GM18907 (cell line): ENCODE results near the gene LONRF3.

Experiments used
- ATAC-seq: cut with Tn5 transposase; IDR thresholded peaks from one replicate; pipeline ENCODE4 v1.9.1; 2021; ENCODE audit warnings: mild to moderate bottlenecking, moderate library complexity; ENCODE audit not compliant: unreplicated experiment

Gene LONRF3

DNA sequence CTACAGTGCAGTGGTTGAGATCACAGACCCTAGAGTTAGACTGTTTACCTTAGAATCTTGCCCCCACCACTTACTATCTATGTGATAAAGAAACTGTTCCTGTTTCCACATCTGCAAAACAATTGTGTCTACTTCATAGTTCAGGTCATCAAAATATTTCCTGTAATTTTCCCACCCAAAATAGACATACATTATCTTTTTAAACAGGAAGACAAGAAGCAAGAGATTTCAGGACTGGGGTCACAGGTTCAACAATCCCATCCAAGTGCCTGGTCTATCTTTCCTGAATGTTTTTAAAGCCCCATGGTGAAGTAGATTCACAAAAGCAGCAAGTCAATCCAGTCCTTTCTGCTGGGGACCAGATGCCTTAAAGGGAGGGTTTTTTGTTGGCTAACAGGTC, 56.6 kb downstream of the LONRF3 start:
- no peak for ATAC-seq

DNA sequence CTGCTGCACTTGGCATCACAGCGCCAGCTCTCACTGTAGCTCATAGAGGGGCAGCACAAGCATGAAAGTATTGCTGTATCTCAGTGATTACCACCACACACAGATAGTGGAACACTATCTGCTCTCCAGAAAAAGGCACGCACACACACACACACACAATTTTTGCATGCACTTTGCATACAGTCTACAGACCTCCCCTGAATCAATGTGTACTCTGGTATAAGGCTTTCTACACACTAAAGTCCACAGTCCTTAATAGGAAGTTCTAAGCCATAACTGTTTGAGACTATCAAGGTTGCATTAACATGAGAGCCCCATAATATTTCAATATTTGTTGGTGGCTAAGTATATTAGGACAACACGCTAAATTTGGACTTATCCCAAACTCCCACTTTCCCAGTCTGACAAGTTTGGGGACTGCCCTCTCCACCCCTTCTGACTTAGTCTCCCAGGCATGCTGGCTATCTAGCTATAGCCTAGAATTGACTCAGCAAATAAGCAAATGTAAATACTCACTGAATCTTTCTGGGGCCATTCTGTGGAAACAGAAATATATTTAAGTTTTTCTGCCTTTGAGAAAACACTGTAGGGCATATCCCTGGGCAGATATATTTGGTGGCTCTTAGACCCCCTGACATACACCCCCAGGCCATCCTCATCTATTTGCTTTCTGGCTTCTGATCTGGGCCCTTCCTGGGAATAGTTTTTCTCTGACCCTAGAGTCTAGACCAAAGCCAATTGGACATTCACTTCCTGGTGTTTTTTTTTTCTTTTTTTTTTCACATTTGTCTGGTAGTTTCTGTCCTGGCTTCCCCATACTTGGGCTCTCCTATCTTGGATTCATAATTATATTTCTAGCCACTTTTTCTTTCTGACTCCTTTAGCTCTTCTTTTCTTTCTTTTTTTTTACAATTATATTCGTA, 62.0 kb downstream of the LONRF3 start:
- ATAC-seq = no peak

DNA sequence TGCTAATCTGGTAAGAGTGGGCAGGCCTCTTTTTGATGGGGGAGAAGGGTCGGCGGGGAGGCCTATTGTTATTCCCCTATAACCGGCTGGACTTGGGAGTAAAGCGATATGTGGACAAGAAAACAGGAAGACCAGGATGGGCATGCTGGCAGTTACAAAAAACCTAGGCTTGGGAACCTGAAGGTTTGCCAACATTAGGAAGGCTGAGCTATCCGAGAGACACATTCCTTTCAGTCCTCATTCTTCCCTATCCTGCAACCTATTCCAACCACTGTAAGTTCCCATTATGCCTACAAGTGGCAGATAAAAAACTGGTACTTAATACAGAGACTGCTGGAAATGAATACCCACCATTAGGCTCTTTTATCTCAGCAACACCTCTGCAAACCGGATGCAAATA, 66.0 kb downstream of the LONRF3 start:
- ATAC-seq = no peak

DNA sequence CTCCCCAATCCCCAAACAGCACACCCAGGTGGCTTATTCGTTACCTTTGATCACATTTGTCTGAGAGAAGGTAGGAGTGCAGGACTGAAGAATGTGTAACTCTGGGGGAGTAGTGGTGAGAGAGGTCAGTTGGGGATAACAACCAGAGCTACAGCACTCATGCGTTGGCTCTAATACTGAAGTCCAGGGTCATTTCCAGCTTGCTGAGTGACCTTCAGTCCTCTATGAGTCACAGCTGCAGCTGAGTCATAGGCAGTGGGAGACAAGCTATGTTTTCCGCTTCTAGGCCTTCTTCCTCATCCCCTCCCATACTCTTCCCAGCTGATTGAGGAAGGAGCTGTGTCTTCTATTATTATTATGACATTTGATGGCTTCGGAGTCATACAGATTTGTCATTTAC, 66.8 kb downstream of the LONRF3 start:
- no peak for ATAC-seq

DNA sequence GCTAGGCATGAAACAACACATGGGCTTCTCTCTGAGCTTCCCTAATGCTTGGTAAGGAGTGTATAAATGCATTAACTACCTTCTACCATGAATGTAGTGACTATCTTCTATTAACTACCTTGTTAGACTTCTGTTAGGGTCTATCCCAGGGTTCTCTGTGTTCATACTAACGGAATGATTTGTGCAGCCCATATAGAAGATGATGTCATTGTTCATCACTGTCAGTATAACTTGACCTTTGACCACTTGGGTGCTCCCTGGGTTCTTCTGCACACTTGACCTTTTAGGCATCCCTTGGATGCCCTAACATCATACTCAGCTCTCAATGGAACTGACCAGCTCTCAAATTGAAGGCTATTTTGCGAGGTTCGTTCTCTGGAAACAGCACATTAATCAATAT, 67.6 kb downstream of the LONRF3 start:
- no peak for ATAC-seq

DNA sequence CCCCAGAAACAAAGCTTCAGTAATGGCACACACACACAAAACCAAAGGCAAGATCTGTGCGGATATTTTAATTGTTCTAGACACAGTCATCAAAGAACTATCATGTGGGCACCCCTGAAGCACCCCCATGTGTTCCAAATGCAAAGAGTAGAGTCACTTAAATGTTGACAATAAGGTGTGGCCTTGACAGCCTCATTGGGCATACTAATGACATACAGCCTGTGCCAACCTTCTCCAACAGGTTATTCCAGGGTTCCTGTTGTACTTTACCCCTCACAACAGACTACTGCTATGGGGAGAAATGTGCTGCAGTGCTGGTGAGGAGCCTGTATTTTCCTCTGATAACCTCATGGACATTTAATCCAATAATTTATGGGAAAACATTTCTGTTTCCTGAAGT, 68.6 kb downstream of the LONRF3 start:
- ATAC-seq = no peak

DNA sequence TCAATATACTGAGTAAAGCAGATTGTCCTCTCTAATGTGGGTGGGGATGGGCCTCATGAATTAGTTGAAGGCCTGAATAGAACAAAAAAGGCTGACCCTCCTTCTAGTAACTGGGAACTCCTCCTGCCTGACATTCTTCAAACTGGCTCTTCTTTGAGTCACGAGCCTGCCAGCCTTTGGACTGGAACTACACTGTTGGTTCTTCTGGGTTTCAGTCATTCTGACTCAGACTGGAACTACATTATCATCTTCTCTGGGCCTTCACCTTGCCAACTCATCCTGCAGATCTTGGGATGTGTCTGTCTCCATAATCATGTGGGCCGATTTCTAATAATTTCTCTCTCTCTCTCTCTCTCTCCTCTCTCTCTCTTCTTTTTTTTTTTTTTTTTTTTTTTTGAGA, 71.5 kb downstream of the LONRF3 start:
- no peak for ATAC-seq

DNA sequence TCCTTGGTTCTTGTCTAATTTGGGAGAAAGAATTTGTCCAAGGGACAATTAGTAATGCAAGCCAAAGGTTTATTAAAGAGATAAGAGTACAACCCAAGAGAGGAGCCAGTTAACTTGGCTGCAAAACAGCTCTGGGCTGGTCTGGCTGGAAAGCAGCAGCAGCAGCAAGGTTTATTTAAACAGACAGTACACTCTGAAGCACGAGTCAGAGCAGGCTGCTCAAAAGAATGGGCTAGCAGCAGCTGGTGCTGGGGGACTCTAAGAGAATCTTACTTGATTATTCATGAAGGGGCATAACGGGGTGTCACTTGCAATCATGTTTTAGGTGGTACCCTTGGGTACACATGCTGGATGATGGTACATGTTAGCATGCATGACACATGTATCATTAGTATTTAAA, 81.3 kb downstream of the LONRF3 start:
- ATAC-seq = no peak

DNA sequence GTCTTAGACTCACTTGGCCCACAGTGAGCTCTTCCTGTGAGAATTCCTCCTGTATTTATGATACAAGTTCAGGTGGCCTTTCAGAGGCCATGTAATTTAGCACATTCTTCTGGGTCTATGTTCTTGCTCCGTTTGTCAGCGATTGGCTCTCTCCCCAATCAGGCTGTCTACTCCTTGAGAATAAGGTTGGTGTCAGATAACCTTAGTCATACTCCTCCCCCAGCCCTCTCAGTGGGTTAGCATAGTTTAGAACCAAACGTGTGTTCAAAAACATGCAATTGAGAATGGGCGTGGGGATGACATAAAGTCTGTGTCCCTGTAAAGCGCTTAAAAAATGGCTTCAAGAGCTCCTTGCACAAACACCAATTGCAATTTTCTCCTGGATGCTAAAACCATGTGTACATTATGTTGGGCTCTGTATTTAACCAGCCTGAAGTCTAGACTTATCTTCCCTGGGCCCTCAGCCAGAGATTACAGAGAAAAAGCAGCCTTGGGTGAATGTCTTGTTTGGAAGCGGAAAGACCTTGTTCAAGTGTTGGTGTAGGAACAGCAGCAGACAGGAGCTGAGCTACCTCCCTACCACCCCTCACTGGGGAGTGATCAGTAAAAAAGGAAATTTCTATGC, 88.4 kb downstream of the LONRF3 start:
- no peak for ATAC-seq

DNA sequence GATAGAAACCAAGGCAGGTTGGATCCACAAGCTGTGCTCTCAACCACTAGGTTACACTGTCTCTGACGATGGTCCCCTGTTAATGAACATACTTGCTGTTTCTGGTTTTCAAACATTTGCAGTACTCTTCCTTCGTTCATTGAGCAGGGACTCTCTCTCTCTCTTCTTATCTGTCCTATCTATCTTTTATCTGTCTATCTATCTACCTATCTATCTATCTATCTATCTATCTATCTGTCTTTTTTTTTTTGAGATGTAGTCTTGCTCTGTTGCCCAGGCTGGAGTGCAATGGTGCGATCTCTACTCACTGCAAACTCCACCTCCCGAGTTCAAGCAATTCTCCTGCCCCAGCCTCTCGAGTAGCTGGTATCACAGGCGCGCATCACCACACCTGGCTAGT, 89.0 kb downstream of the LONRF3 start:
- no peak for ATAC-seq

DNA sequence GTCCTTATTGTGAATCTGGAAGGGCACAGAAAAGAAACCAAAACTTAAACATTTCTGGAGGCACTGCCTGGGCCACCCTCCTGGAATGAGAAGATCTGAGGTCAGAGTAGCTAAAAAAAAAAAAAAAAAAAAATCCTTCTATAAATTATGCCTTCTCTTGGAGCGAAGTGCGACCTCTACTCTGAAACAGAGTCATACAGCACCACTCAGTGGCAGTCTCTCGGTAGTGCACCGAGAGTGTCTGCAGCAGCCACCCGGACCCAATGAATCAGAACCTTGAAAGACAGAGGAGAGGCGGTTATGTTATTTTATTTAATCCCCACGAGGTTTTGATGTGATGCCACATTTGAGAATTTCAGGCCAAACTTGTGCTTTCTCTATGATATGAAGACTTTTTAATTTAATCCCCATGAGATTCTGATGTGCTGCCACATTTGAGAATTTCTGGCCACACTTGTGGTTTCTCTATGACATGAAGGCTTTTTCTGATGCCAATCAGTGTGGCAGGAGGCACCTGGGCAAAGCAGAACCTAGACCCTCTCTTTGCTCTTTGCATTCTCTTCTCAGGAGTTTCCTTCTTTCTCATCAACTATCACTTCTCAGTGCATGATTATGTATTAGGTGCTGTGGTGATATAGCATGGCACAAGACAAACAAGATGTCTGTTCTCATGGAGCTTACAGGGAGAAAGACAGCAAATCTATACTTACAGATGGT, 92.8 kb downstream of the LONRF3 start:
- ATAC-seq = peak; percentile 48
